ENCODE measurements around the gene PPFIBP1.
A peak's percentile ranks its signal among the peaks of the same experiment; 100 is the strongest.

PPFIBP1 gene

DNA sequence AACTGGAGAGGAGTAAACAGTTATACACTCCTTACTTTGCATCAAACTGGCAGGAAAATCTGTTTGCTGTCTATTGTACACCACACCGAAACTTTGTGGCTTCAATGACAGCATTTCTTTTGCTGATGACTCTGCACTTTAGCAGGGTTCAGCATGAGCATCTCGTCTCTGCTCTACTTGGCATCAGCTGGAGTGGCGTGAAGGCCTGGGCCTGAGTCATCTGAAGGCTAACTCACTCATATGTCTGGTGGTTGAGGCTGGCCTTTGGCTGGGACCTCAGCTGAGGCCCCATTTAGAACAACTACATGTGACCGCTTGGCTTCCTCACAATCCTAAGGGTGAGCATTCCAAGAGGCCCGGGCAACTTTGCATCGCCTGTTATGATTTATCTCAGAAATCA, 143.5 kb downstream of the PPFIBP1 start:
- peak; percentile 30 for DNase-seq (ENCODE audit: low read depth)

- DNase-seq (ENCODE audit: low read depth) = no peak
Observed at GRCh38 chr12:27672051-27672450, 148.0 kb downstream of the PPFIBP1 start.

- no peak for DNase-seq (ENCODE audit: low read depth)
Observed at GRCh38 chr12:27672643-27673042, 148.6 kb downstream of the PPFIBP1 start.

DNA sequence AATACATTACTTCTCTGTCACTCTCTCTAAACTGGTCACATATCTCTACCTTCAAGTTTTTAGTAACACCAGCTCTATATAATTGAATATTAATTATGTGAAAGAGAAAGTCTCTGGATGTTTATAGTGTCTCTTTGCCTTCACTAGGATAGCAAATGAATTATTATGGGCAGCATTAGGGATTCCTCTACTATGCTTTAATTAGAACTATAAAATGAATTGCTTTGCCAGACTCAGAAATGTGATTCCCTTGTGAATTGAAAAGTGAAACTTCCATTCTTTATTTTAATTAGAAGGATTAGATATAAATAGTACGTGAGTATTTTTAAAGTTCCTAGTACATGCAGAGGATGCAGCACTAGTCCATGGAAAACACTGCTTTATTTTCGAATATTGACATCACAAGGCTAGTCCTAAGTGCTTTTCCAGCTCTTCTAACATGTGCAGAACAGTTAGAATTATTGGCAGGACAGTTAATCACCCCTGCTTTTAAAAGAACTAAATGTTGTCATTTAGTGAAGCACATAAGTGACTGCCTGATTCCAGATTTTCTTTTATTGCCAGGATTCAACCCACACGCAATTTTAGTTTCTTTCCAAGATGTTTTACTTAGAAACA, 149.2 kb downstream of the PPFIBP1 start:
- no peak for DNase-seq (ENCODE audit: low read depth)

DNA sequence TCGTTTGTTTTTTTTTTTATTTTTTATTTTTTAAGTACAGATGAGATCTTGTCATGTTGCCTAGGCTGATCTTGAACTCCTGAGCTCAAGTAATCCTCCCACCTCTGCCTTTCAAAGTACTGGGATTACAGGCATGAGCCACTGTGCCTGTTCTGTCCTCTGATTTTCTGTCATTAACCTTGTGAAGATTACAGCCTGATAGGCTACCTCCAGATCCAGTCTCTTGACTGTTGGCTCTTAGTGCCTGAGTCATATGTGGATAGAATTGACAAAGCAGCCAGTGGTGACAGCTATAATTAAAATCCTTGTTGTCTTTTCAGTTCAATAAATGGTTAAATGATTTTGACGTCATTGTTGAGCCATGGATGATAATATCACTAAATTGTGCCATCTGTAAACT, 151.0 kb downstream of the PPFIBP1 start:
- no peak for DNase-seq (ENCODE audit: low read depth)

GRCh38 chr12:27680619-27681018, 156.6 kb downstream of the PPFIBP1 start:
- DNase-seq (ENCODE audit: low read depth) = no peak

DNA sequence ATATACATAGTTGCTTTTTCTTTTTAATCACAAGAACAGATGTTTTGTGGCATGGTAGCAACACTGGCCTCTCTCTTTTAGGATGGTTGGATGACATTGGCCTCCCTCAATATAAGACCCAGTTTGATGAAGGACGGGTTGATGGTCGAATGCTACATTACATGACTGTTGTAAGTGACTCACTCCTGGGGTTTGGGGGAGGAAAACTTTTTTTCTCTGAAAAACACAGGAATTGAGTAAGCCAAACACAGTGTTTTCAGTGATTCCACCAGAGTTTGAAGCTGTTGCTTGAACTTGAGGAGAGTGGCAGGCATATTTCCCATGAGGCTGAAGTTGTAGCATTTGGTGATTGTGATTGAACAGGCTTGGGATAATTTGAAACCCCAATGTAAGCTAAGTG, 158.5 kb downstream of the PPFIBP1 start:
- DNase-seq (ENCODE audit: low read depth) = peak; percentile 50

GRCh38 chr12:27685274-27685673, 161.3 kb downstream of the PPFIBP1 start:
- DNase-seq (ENCODE audit: low read depth) = no peak

DNA sequence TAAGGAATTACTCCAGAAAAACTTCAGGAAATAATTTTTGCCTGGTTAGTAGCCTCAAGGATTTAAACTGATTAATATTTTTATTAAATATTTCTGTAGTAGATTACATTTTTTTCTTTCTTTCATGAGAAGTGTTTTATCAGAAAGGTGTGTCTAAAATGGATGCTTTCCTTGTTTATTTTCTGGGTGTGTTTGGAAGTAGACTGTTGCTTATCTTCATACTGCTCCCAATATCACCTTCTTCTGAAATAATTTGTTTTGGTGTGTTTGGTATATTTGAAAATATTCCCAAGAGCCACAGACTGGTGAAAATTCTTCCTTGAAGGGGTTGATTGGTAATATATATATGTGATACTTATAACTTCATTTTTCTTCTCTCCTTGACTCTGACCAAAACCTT, 162.1 kb downstream of the PPFIBP1 start:
- no peak for DNase-seq (ENCODE audit: low read depth)

DNA sequence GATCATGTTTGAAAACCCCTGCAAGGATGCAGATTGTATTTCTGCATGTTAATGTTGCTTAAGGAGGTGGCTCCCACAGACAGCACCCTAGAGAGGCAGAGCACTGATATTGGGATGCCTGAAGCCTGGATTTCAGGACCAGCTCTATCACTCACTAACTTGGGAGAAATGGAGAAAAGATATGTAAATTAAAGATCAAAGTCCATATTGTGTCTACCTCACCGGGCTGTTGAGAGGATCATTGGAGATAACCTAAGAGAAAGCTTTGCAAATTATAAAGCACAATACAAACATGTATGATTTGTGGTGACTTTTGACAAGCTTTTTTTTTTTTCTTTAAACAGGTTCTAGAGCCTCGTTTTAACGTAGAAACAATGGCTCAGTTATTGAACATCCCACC, 164.7 kb downstream of the PPFIBP1 start:
- DNase-seq (ENCODE audit: low read depth) = no peak

- DNase-seq (ENCODE audit: low read depth) = no peak
Observed at GRCh38 chr12:27689558-27690180, 165.7 kb downstream of the PPFIBP1 start.

GRCh38 chr12:27693403-27693802, 169.4 kb downstream of the PPFIBP1 start:
- DNase-seq (ENCODE audit: low read depth) = no peak

DNA sequence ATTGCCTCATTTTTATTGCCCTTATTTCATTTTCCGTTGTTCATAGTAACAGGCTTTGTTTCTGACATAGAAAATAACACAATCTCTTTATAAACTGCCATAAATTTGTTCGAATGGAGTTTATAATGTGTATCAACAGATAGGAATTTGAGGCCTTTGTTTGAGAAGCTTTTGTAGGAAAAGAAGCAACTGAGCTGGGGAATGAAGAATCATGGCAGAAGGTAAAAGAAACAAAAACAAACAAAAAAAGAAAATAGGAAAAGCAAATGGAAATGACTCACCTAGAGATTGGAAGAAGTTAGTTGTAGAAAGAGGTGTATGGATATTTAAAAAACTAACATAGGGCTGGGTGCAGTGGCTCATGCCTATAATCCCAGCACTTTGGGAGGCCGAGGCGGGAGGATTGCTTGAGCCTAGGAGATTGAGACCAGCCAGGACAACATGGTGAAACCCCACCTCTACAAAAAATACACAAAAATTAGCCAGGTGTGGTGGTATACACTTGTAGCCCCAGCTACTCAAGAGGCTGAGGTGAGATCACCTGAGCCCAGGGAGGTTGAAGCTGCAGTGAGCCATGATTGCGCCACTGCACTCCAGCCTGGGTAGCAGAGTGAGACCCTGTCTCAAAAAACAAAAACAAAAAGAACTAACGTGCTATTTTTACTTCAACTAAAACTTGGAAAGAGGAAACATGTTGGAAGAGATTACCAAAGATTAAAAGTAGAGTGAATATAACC, 171.7 kb downstream of the PPFIBP1 start:
- DNase-seq (ENCODE audit: low read depth) = no peak

DNA sequence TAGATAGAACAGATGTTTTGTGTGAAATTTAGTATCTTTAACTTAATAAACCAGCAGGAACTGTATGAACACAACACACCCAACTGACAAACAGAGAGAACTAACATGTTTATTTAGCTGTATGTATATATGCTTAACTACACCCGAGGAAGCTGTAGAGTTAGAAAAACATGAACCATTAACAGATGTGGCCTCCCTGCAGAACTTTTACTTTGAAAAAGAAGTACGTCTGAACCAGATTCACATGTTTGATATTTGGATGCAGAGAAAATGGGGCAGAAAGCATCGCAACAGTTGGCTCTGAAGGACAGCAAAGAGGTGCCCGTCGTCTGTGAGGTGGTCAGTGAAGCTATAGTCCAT, 172.3 kb downstream of the PPFIBP1 start, which contains the start of gene REP15:
REP15 (plus strand) TSS at position 155 of the 360 bp plus-strand sequence; CDS start at position 271, 116 bp downstream.
- DNase-seq (ENCODE audit: low read depth) = no peak

GRCh38 chr12:27696864-27697564, 173.0 kb downstream of the PPFIBP1 start:
- no peak for DNase-seq (ENCODE audit: low read depth)

DNA sequence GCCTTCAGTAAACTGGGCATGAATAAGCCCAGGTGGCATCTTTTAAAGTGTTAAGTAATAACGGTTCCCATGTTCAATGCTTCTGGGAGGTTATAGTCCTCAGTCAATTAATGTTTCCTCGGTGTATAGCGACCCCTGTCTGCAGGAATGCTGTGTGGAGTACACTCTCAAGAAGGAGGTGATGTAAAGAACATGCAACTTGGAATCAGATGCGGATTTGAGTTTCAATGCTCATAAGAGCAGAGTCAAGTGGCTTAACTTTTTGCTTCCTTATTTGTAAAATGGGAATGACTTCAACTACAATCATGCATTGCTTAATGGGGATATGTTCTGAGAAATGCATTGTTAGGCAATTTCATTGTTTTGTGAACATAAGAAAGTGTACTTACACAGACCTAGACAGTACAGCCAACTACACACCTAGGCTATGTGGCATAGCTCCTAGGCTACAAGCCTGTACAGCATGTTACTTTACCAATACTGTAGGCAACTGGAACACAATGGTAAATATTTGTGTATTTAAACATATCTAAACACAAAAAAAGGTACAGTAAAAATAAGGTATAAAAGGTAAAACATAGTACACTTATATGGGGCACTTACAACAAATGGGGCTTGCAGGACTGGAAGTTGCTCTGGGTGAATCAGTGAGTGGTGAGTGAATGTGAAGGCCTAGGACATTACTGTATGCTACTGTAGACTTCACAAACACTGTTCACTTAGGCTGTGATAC, 179.9 kb downstream of the PPFIBP1 start:
- DNase-seq (ENCODE audit: low read depth) = peak; percentile 87

GRCh38 chr12:27705263-27705662, 181.3 kb downstream of the PPFIBP1 start:
- no peak for DNase-seq (ENCODE audit: low read depth)

DNA sequence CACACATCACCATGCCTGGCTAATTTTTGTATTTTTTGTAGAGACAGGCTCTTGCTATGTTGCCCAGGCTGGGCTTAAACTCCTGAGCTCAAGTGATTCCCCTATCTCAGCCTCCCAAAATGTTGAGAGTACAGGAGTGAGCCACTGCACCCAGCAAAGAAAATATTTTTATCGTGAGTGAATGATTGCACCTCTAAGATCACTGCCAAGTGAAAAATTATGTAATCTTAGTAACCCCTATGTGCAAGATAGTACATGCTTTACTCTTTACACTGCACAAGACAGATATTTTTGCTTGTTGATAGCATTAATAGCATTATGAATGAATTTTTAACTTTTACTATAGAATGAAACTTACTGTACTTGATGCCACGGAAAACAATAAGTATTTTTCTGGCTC, 183.2 kb downstream of the PPFIBP1 start:
- DNase-seq (ENCODE audit: low read depth) = no peak

GRCh38 chr12:27709212-27709931, 185.4 kb downstream of the PPFIBP1 start:
- no peak for DNase-seq (ENCODE audit: low read depth)

DNA sequence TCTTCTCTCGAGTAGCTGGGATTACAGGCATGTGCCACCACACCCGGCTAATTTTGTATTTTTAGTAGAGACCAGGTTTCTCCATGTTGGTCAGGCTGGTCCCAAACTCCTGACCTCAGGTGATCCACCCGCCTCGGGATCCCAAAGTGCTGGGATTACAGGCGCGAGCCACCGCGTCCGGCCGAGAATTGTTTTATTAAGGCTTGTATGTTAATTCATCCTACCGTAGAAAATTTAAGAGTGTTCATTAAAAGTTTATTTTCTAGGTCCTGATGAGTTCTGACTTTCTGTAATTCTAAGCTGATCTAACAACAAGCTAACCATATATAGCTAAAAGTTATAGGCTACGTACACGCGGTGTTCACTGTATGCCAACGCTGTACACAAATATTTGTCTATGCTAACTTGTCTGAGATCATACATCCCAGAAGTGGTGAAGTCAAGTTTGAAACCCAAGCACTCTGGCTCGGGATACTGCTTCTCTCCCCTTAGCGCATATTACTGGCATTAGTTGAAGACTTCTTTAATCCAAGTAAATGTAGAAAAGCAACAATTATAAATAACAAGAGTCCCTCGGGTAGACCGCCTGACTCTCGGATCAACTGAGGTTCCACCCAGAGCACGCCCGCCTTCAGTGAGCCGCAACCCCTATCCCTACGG, 186.1 kb downstream of the PPFIBP1 start:
- peak; percentile 56 for DNase-seq (ENCODE audit: low read depth)

All from ELR (cell line).